NCI-H146 treated with DMSO at 0.1 percent for 48 hours (cell line): ENCODE measurements around the gene CFAP54.
A peak's percentile ranks its signal among the peaks of the same experiment; 100 is the strongest.
"Not testable (repeated sequence)": the region's sequence is repeated elsewhere in the genome, so short reads cannot be mapped to it uniquely, and the experiment has no call there.

ENCODE experiments used
- DNase-seq: peaks from one replicate; lab custom pipeline; 2025; ENCODE audit not compliant: unreplicated experiment; lab: John Stamatoyannopoulos, UW

Gene CFAP54

DNA sequence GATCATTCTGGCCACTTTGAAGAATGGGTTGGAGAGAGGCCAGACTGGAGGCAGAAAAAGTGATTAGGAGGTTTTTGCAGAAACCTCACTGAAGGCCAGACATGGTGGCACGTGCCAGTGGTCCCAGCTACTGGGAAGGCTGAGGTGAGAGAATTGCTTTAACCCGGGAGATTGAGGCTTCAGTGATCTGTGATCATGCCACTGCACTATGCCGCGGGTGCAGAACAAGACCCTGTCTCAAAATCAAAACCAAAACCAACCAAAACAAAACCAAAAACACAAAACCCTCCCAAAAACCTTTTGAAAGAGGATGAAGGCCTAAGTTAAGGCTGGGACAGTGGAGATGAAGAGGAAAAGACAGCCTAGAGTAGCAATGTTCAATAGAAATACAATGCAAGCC, 15.2 kb upstream of the CFAP54 start:
- no peak for DNase-seq

DNA sequence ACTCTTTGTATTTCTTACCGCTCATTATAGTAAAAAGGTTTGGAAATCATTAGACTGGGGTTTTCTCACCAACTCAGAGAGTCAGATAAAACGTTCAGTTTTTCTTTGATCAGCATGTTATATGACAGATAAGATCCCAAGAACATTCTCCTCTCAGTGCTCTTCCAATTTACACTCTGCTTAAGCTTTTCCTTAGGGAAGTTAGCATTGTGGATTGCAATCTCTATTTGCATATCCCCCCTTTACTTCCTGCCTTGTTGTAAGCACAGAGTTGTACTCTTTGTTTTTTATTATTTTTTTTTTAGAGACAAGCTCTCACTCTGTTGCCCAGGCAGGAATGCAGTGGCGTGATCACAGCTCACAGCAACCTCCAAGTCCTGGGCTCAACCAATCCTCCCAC, 11.4 kb upstream of the CFAP54 start:
- no peak for DNase-seq

DNA sequence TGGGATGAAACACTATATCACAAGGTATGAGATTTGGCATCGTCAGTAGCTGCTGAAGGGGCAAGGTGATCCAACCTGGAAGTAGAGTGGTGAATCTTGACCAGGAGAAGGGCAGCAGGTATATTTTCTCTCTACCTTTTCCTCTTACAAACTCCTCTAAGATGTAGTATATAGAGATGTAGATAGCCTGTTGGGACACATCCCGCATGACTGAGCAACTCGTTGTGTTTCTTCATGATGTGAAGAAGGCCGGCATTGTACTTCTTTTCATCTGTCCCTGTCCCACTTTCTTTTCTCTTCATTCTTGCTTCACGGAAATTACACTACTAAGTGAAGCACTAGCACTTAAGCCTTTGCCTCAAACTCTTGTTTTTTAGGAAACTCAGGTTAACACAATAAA, 7.3 kb upstream of the CFAP54 start:
- no peak for DNase-seq

DNA sequence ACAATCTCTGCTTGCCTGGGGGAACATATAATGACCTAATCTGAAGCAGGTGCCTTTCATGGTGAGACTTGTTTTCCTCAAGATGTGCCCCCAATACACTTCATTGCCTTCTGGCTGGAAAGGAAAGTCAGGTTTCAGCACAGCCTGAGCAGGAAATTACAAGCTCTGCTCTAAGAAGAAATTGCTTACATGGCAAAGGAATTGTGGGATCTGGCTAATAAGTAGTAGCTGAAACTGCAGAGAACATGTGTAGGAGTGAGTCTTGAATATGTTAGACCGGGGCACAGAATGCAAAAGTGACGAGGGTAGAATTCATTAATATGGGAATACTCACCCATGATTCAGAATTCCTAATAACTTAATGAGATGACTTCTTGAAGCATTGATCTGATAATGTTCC, 6.3 kb upstream of the CFAP54 start:
- DNase-seq = no peak

DNA sequence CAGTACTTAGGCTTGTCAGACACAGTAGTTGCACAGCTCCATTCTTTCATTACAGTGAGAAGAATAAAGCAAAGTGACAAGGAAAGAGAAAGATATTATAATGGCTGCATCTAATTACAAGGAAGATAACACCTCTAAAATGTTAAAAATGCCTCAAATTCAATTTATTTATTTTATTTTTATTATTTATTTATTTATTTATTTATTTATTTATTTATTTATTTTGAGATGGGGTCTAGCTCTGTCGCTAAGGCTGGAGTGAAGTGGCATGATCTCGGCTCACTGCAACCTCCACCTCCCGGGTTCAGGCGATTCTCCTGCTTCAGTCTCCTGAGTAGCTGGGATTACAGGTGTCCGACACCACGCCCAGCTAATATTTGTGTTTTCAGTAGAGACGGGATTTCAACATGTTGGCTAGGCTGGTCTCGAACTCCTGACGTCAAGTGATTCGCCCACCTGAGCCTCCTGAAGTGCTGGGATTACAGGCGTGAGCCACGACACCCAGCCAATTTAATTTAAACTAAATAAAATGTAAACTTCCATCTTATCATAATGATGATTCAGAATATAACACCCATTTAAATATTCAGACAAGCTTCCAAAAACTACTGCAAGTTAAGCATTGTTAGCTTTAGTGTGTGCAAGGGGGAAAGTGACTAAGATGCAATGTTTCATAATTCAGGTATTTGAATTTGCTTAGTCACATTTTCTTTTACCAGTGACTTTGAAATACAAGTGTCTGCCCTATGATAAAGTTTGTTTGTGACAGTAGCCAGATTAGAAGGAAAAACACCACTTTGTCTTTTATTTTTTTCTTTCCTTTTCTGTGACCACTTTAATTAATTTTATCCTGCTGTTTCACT, 2.4 kb upstream of the CFAP54 start:
- DNase-seq = no peak

DNA sequence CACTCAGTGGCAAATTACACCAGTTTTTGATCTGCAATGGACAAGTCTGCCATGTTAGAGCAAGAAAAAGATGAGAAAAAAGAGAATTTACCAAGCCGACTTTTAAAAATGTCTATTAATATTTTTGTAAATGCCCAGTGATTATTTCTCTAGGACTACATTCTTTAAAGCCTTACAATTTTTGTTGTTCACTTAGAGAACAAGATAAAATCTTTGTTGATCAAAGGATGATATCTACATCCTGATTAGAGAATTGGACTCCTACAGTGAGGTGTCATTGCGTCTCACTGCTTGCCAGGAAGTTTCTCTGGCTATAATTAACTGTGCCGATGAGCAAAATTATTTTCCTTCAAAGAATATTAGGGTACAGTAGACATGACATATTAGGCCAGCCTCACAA, 1.7 kb upstream of the CFAP54 start:
- no peak for DNase-seq

DNA sequence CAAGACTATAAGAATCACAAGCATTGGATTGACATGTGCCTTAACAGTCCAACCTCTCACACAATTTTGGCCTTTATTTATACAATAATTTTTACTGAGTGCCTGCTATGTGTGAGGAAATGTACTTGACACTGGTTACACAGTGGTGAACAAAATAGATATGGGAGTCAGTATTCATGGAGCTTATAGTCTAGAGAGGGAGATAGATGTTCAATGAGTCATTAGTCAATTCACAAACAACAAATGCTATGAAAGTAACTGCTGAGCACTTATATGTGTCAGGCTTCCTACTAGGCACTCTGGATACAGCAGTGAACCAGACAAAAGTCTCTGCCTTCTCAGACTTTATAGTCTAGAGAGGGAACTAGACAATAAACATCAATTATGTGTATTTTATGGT, 3.7 kb downstream of the CFAP54 start:
- DNase-seq = no peak

DNA sequence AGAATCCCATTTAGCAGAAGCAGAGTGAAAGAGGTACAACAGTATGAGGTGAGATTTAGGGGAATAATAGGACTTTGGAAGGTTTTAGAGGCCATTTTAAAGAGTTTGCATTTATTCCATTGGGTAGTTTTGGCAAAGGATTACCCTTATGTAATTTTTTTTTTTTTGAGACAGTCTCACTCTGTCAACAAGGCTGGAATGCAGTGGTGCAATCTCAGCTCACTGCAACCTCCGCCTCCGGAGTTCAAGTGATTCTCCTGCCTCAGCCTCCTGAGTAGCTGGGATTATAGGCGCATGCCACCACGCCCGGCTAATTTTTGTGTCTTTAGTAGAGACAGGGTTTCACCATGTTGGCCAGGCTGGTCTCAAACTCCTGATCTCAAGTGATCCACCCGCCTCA, 4.8 kb downstream of the CFAP54 start:
- DNase-seq = not testable (repeated sequence)

DNA sequence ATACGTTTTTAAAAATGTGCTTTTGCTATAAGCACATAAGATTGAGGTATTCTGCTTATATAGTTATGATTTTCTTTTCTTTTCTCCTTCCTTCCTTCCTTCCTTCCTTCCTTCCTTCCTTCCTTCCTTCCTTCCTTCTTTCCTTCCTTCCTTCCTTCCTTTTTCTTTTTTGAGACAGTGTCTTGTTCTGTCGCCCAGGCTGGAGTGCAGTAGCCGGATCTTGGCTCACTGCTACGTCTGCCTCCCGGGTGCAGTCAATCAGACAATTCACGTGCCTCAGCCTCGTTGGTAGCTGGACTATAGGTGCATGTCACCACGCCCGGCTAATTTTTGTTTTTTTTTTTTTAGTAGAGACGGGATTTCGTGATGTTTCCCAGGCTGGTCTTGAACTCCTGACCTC, 5.8 kb downstream of the CFAP54 start:
- DNase-seq = no peak

DNA sequence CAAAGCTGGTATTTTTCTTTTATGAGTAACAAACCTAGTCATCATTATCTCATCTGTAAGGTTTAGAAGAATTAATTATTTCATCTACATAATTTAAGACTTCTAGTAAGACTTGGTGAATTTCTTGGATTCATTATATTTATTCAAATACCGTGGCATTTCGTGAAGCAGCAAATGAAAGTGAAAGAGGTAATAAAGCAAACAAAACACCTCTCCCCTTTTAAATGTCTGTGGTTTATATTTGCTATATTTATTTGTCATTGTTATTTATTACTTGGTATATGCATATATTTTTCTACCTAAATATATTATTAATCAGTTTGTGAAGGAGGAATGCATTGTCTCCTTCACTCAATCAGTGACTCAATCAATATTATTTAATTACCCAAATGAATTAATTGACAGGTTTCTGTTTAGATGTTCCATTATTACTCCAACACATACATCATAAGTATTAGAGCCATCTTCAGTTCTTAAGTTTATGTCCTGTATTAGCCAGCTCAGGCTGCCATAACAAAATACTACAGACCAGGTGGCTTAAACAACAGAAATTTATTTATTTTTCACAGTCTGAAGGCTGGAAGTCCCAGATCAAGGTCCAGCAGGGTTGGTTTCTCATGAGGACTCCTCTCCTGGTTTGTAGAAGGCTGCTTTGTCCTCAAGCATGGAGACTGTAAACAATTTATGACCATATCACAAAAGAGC, 6.6 kb downstream of the CFAP54 start:
- no peak for DNase-seq

DNA sequence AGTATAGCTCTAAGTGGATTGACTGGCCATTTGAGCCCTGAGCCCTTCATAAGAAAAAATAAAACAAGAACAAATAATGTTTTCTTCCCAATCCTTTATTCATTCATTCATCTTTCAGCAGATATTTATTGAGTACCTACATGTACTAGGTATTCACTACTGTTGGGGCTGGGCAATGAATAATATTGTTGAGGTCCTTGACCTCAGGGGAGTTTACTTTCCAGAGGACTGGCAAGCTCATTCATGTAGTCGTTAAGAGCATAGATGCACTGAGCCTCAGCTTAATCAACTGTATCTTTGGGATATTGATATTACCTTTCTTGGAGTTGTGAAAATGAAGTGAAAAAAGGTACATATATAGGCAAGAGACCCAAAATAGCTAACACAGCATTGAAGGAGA, 7.6 kb downstream of the CFAP54 start:
- no peak for DNase-seq

DNA sequence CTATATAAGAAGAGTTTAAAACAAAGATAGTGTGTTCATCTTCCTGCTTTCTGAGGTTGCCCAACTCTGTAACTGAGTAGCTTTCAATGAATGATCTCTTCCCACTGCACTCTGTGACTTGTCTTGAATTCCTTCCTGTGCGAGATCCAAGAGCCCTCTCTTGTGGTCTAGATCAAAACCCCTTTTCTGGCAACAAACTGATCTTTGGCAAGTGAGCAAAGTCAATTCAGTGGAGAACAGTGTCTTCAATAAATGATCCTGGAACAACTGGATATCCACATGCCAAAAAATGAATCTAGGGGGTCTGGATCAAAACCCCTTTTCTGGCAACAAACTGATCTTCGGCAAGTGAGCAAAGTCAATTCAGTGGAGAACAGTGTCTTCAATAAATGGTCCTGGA, 8.5 kb downstream of the CFAP54 start:
- no peak for DNase-seq

DNA sequence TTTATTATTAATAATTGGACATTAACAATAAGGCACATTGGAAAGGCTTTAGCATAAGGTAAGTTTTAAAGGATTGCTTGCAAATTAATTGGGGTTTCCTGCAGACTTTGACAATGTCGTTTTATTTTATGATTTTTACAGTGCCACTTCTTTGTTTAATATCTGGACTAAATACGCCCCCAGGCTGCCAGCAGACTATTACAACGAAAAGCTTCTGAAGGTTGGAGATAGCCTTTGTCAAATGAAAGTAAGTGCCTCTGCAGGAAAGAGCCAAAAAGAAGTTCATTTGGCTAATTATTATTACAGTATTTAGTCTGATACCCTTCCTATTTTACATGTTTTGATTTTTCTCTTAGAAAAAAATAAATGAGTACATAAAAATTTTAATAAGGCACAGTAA, 11.3 kb downstream of the CFAP54 start:
- DNase-seq = no peak

DNA sequence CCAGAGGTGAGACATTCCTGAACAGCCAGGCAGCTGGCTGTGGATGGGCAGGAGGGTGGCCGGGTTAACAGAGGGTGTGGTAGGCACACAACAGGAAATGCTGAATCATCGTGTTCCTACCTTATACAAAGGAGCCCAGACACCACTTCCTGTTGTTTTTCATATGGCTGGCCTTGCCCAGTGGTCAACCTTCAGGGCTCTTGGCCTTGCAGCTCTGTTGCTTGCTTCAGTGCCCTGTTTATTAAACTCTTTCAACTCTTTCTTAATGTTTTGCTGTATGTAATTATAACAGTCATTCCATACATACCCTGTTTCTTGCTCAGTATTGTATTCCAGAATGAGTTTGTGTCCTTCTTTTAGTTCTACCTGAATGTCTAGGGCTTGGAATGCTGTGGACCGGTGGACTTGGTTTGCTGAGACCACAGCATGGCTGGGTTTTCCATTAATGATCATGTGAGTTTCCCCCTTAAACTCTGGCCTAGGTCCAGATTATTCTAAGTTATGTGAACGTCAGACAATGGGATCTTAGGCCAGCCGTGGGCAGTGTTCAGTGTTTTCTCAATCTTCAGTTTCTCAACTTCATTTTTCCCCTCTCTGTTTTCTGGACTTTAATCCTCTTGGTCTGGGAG, 11.9 kb downstream of the CFAP54 start:
- DNase-seq = peak; percentile 15

DNA sequence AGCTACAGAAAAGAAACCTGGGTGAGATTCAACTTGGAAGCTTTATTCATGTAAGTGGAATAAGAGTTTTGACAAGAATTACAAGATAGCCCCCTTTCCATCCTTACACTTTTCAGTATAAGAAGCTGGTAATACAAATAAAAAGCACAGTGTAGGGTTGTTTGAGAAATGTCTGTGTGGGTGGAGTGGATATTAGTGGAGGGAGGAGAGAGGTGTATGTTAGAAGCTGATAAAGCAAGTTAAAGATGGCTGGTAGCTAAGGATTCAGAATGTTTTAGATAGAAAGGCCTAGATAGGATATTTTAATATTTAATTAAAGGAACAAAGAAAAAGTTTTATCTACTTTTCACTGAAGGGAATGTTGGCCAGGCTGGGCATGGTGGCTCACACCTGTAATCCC, 12.5 kb downstream of the CFAP54 start:
- no peak for DNase-seq

DNA sequence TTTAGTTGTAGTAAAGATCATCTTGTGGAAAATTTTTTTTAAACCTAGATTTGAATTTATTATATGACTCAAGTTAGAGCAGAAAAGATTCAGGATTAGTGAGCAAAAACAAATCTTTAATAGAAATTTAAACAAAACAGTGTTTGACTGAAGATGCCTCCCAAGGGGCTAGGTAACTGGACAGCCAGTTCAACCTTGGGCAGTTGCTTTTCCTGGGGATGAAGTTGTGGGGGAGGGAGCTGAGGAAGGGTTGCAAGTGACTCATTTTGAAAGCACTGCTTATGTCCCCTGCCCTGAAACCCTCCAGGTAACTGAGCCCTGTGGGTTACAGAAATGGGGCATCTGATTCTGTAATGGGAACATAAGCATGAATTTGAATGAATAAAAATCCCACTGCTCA, 13.1 kb downstream of the CFAP54 start:
- no peak for DNase-seq

DNA sequence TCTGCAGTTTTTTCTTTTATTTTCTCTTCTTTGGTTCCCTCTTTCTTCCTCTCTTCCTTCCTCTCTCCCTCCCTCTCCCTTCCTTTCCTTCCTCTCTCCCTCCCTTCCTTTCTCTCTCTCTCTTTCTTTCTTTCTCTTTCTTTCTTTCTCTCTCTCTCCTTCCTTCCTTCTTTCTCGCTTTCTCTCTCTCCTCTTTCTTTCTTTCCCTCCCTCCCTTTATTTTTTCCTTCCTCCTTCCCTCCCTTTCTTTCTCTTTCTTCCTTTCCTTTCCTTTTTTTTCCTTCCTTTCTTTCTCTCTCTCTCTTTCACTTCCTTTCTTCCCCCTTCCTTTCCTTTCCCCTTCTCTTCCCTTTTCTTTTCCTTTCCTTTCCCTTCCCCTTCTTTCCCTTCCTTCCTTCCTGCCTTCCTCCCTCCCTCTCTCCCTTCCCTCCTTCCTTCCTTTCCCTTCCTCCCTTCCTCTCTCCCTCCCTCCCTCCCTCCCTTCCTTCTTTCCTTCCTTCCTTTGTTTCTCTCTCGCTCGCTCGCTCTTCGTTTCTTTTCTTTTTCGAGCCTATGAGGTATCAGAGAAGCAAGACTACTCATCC, 13.7 kb downstream of the CFAP54 start:
- no peak for DNase-seq

DNA sequence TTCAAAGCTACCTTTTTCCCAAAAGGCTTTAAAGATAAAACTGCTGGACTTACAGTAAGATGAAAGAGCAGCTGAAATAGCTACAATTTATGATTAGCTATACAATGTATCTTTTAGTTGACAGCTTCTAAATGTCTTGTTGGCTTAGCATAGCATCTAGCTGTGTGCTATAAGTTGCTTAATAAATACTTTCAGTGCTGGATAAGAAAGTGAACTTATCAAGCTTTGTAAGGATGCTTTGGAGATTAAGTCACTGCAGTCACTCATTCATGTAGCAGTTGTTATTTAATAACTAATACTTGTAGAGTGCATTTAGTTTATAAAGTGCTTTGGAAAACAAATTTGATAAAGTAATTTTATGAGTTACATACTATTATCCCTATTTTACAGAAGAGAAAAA, 14.6 kb downstream of the CFAP54 start:
- no peak for DNase-seq

DNA sequence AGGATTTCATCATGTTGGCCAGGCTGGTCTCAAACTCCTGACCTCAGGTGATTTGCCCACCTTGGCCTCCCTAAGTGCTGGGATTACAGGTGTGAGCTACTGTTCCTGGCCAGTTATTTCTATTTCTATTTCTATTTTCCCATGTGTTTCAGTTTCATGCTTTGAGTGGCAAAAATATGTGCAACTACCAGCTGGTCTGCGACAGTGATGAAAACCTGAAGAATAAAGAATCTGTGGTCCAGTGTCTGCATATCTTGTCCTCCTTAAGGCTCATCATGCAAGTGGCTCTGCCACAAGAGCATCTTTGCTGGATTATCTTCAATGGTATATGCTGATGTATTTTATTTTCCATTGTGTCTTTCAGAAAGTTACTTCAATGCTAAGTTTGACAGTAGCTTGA, 17.4 kb downstream of the CFAP54 start:
- no peak for DNase-seq

DNA sequence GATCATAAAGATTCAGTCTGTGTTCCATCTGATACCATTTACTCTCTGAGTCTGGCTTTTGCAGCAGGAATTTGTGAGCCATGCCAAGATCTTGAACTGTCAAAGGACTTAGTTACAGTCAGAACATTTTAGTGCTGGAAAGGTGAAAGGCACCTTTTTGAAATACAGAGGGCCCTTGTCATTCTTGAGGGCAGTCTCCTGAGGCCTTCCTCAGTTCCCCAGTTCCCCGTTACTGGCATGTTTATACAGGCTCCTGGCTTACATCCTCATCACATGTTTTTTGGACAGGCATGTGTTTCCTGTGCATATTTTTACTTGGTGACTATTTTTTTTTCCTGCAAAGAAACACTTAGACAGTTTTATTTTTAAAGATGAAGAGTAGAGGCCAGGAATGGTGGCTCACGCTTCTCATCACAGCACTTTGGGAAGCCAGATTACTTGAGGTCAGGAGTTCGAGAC, 21.0 kb downstream of the CFAP54 start:
- DNase-seq = no peak

DNA sequence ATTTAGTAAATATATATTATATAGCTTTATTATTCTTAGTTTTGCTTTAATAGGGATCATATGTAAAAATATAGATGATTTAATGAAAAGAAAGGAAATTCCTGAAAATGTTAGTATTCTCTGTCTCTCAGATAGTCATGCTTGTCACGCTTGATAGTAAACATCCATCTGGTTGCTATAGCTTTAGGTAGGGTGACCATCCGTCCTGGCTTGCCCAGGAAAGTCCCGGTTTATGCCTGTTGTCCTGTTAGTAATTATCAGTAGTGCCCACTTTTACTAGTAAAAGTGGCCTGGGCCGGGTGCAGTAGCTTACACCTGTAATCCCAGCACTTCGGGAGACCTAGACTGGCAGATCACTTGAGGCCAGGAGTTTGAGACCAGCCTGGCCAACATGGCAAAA, 23.8 kb downstream of the CFAP54 start:
- no peak for DNase-seq

DNA sequence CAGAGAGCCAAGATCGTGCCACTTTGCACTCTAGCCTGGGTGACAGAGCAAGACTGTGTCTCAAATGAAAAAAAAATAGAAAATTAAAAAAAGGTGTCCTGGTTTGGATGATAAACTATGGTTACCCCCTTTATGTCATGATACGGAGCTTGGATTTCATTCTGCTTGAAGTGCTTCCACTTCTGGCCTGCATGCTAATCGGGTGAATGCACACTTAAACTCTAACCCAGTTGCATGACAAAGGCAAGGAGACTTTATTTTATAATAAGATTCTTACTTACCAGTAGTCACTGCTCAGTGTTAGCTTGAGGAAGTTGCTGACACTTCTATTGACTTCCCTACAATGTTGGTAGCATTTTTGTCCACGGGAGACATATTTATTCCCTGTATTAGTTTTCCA, 24.3 kb downstream of the CFAP54 start:
- DNase-seq = no peak
